Psoas muscle (tissue), 8 donors: ENCODE data around the gene PEX26. TPM values are rescaled to one million over a fixed set of nuclear protein-coding genes. Genes with fewer than 3 reads are reported as not detected.

ENCODE experiments used
- ATAC-seq, 4 donors: fragments of 200-7000 bp; cut with Tn5 transposase; one replicate each; pipeline ENCODE4 v1.9.1; 2020; ENCODE audit warnings: moderate library complexity in 3 of 4, mild to moderate bottlenecking in 2 of 4
- DNase-seq, 2 donors: peaks; one replicate each; pipeline ENCODE4 v3.0.0-alpha.2; 2020
- H3K27ac ChIP-seq: fragments of 200-600 bp; one replicate; pipeline ENCODE4 v1.8.0; 2022
- H3K27me3 ChIP-seq, 3 donors: fragments of 200-600 bp in 1 of 3; one replicate each; pipeline versions ENCODE4 v1.6.1 to v1.8.0; 2013 to 2022; ENCODE audit warnings: low read length in 2 of 3, mild to moderate bottlenecking in 2 of 3, moderate library complexity in 1 of 3; ENCODE audit not compliant: insufficient read depth in 3 of 3
- H3K36me3 ChIP-seq, 2 donors: fragments of 200-600 bp in 1 of 2; one replicate each; pipeline versions ENCODE4 v1.6.1 to v1.8.0; 2013 to 2022; ENCODE audit warnings: low read depth in 1 of 2, mild to moderate bottlenecking in 1 of 2, moderate library complexity in 1 of 2; ENCODE audit not compliant: insufficient read depth in 1 of 2
- H3K4me1 ChIP-seq: fragments of 200-600 bp; one replicate; pipeline ENCODE4 v1.8.0; 2022
- H3K4me3 ChIP-seq: fragments of 200-600 bp; one replicate; pipeline ENCODE4 v1.8.0; 2022; ENCODE audit warnings: mild to moderate bottlenecking
- H3K9me3 ChIP-seq: fragments of 200-600 bp; one replicate; pipeline ENCODE4 v1.8.0; 2022
- WGBS, 3 donors: extraction: QIAGEN DNeasy Blood & Tissue Kit; methylation state at CpG; one replicate each; pipeline versions ENCODE4 v1.1.6 to v1.1.7; 2013; 5-methylcytosine and 5-hydroxymethylcytosine counted together
- intact Hi-C, 2 donors: fragments of 100-400 bp; cut with DNase I; formaldehyde crosslinking; loops; one replicate each; pipeline versions ENCODE4 v1.11.0 to v1.14.2; 2022
- polyA plus RNA-seq, 3 donors: library from polyadenylated mRNA; stranded (reverse); fragments of 200-250 nt; gene quantifications; one replicate each; pipeline ENCODE4 v1.2.3, GENCODE V29; 2013
- total RNA-seq, 4 donors: library from RNA; stranded (reverse); fragmentation: NEBNext Ultra II Directional in 2 of 4; extraction: Animal tissue kit (Norgen Biotek cat#: 25700) in 2 of 4; gene quantifications; one replicate each; pipeline versions ENCODE4 v1.2.1 to v1.2.4, GENCODE V29; 2021 to 2023
- TF ChIP-seq, protein P1 (sequence below): fragments of 200-600 bp; IDR thresholded peaks from one replicate; pipeline ENCODE4 v1.8.0; 2022; ENCODE audit warnings: antibody characterized with exemption
- donor health status: healthy with polysubstance abuse.
- donor health status: DM: no; HTN: no; CAD: no; lungs with moderate emphysema.
- donor health status: Bipolar disorder and iron deficiency.
- donor health status: healthy.
- donor health status: DM: yes; HTN: yes; CAD: no.
- donor health status: DM: no; HTN: no; CAD: no.
- donor health status: DM: no; HTN: no; CAD: no.
- donor health status: DM: yes; HTN: yes; CAD: no.

The PEX26 gene
- total and polyA plus RNA-seq, 7 donors = 11.2 to 23.4 (median 18.8) TPM

DNA sequence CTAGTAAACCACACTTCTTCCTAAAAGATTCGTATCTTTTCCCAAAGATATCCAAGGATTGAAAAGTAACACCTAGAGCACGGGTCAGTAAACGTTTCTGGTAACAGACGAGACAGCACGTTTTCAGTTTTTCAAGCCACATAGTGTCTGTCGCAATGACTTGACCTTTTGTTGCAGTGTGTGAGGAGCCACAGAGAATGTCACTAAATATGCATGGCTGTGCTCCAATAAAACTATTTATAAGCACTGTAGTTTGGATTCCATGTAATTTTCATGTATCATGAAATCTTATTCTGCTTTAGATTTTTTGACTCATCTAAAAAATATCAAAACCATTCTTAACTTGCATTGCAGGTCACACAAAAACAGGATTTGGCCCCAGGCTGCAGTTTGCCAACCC is 35.1 kb upstream of the PEX26 start:
- no peak for DNase-seq
- Histone ChIP-seq H3K27me3 (no peaks in the 10 kb centered on the region), H3K4me1 (peaks cover 30% of the 10 kb centered on the region), H3K36me3 (no peaks in the 10 kb centered on the region), H3K27ac (peak overlapping the region; percentile 82), H3K9me3 (no peaks in the 10 kb centered on the region), H3K4me3 (peak overlapping the region; percentile 7)
- ATAC-seq = peak; percentile 78 to 89 (median 84)
- 29 to 38% (median 32%) methylated on average over 6 of the region's 6 CpGs for WGBS, 3 donors
- TF ChIP-seq, protein P1, sequence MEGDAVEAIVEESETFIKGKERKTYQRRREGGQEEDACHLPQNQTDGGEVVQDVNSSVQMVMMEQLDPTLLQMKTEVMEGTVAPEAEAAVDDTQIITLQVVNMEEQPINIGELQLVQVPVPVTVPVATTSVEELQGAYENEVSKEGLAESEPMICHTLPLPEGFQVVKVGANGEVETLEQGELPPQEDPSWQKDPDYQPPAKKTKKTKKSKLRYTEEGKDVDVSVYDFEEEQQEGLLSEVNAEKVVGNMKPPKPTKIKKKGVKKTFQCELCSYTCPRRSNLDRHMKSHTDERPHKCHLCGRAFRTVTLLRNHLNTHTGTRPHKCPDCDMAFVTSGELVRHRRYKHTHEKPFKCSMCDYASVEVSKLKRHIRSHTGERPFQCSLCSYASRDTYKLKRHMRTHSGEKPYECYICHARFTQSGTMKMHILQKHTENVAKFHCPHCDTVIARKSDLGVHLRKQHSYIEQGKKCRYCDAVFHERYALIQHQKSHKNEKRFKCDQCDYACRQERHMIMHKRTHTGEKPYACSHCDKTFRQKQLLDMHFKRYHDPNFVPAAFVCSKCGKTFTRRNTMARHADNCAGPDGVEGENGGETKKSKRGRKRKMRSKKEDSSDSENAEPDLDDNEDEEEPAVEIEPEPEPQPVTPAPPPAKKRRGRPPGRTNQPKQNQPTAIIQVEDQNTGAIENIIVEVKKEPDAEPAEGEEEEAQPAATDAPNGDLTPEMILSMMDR = no peak
- intact Hi-C loops = no loop called here

GRCh38 chr22:18044548-18045271 is 33.1 kb upstream of the PEX26 start:
- H3K27me3 ChIP-seq = no peaks in the 10 kb centered on the region
- peaks cover 30% of the 10 kb centered on the region for H3K4me1 ChIP-seq
- peak overlapping the region; percentile 82 for H3K27ac ChIP-seq
- ATAC-seq (peak; percentile 41 to 56 (median 50)), DNase-seq (peak; percentile 51 to 76)
- no peaks in the 10 kb centered on the region for H3K9me3 ChIP-seq
- H3K36me3 ChIP-seq = no peaks in the 10 kb centered on the region
- TF ChIP-seq, protein P1 = no peak
- intact Hi-C loops = no loop called here
- no peak overlapping the region for H3K4me3 ChIP-seq
- 28 to 43% (median 35%) methylated on average over 11 of the region's 11 CpGs for WGBS, 3 donors

DNA sequence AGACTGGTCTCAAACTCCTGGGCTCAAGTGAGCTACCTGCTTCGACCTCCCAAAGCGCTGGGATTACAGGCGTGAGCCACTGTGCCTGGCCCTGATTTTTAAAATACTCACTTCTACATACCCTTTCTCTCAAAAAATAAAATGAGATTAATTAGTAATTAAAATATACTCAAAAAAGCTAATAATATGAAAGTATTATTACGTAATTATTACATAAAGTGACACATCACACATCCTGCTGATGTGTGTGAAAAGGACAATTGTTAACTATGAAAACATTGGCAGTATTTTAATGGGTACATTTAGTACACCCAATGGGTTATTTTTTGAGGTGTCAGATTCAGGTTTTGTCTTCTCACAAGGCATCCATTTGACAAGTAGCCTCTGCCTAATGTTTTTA is 32.0 kb upstream of the PEX26 start:
- H3K4me1 ChIP-seq = peaks cover 30% of the 10 kb centered on the region
- H3K27me3 ChIP-seq = no peaks in the 10 kb centered on the region
- DNase-seq = no peak
- TF ChIP-seq, protein P1 = no peak
- intact Hi-C loops = no loop called here
- no peaks in the 10 kb centered on the region for H3K36me3 ChIP-seq
- H3K9me3 ChIP-seq = no peaks in the 10 kb centered on the region
- peak overlapping the region; percentile 82 for H3K27ac ChIP-seq
- H3K4me3 ChIP-seq = no peak overlapping the region
- 97 to 98% (median 97%) methylated on average over 4 of the region's 4 CpGs for WGBS, 3 donors
- no peak for ATAC-seq

DNA sequence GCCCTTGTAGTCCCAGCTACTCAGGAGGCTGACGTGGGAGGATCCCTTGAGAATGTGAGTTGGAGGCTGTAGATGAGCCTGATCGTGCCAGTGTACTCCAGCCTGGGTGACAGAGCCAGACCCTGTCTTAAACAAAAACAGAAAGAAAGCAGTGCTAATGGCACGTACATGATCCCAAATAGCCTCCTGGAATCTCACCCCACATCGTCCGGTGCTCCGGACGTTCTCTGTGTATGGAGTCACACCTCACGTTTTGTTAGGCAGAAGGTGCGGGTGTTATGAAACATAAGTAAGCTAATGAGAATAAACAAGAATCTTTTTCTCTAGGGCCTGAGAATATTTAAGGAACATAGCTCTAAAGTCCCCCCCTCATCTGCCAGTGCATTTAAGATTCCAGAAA is 29.7 kb upstream of the PEX26 start:
- 55 to 75% (median 65%) methylated on average over 9 of the region's 9 CpGs for whole genome bisulfite sequencing, 3 donors
- Histone ChIP-seq H3K4me3 (peak overlapping the region; percentile 57), H3K27ac (peak overlapping the region; percentile 70), H3K9me3 (no peaks in the 10 kb centered on the region), H3K27me3 (no peaks in the 10 kb centered on the region), H3K36me3 (no peaks in the 10 kb centered on the region), H3K4me1 (peaks cover 23% of the 10 kb centered on the region)
- intact Hi-C loops = no loop called here
- TF ChIP-seq, protein P1 = no peak
- no peak for DNase-seq
- peak; percentile 17 to 49 (median 40) for ATAC-seq
